Ecto neural progenitor cell (in vitro differentiated cells): Measurements from ENCODE around the gene DDHD1.
"Not testable (repeated sequence)": the region's sequence is repeated elsewhere in the genome, so short reads cannot be mapped to it uniquely, and the experiment has no call there.

Source experiments
- DNase-seq: peaks from one replicate; pipeline ENCODE4 v3.0.0-alpha.2; 2018; ENCODE audit warnings: low spot score

DDHD1 gene

DNA sequence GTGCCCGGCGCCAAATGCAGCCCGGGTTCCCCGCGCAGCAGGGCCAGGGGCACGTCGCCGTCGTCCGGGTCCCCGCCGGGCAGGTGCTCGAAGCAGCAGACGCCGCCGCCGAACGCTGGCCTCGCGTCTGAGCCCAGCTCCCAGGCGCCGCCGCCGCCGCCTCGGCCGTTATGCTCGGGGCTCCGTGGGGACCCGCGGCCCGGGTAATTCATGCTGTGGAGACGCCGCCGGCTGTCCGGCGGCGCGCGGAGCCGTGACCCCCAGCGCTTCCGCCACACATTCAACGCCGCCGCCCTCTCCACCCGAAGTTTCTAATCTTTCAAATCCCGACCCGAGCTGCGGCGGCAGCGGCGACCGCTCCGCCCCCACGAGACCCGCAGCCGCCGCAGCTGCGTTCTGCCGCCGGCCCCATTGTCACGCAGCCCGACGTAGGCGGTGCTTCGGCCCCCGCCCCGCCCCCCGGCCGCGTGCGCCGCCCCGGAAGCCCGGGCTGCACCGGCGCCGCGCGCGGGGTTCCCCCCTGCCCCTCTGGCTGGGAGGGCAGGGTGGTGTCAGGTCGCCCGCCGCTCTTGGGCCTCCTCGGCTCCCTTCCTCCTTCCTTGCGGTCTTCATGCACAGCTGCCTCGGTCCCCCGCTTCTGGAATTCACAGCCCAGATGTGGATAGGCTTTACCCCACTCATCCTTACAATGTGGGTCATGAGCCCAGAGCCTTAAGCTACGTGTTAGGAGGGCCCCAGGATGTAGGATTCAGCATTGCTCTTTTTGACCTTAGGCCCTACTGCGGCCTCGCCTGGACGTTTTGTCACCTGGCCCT lies at the start of gene DDHD1:
Gene DDHD1 (minus strand): TSS at position 437 of the 815 bp plus-strand sequence. CDS start 225 bp downstream, at position 212.
- peak; percentile 88 for DNase-seq

DNA sequence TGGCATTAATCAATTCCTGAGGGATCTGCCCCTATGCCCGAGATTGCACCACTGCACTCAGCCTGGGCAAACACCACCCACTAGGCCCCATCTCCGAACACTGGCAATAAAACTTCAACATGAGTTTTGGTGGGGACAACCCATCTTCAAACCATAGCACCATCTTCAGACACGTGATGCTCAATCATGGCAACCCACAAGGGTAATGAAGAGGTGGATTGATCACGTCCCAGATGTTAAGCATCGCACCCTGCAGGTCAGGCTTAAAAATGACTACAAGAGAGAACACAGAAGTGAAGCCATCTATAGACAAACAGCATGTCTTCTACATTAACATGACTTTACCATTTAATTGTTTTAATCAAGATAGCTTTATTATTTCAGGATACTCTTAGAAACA lies 42.8 kb upstream of the DDHD1 start:
- no peak for DNase-seq

DNA sequence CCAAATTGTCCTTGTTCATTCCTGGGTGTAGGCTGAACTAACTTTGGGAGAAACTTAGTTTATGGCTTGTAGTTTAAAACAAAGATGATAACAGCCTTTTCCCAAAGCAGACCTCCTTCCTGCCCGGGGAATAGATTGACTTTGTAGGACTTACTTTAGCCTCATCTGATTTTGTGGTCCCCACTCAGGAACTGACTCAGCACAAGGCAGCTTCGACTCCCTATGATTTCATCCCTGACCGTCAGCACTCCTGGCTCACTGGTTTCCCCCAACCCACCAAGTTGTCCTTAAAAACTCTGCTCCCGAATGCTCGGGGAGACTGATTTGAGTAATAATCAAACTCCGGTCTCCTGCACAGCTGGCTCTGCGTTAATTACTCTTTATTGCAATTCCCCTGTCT lies 40.1 kb upstream of the DDHD1 start:
- DNase-seq = no peak

DNA sequence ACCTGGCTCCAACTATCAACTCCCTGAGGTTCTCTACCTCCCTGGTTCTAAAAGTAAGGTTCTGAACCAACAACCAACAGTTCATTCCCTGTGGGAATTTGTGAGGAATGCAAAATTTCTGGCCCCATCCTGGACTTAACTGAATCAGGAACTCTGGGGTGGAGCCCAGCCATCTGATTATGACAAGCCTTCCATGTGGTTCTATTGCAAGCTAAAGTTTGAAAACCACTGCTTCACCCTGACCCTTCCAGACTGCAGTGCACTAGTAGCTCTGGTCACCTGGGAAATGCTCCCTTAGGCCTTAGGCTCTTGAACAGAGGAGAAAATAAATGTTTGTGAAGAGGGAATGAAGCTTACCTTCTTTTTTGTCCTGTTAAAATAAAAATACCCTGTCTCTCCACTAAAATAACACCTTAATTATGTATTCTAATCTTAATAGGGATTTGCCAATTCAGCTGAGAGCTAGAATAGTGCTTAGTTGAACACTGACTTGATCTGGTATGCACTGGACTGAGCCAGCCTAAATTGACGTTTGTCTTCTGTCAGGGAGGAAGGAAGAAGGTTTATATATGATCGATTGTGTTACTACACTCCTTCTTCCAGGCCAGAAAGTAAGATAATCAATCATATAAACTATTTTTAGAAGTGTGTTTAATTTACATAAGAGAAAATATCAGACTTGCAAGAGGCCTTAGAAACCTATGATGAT lies 39.1 kb upstream of the DDHD1 start:
- DNase-seq = no peak

DNA sequence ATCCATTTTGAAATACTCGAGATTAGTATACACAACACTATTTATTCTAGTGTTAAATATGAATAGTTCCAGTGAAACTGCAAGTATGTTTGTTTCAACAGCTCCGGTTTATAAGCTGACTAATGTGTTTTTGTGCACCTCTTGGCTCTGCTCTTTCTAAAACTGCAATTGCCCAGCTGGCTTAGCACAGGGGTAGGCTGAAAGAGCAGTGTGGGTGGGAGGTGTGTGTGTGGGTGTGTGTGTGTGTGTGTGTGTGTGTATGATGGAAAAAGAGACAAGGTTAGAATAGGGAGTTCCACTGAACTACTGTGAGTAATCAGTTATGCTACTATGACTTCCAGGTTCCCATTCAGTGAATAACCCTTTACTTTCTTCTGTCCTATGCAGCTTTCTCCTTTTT lies 37.8 kb upstream of the DDHD1 start:
- no peak for DNase-seq

DNA sequence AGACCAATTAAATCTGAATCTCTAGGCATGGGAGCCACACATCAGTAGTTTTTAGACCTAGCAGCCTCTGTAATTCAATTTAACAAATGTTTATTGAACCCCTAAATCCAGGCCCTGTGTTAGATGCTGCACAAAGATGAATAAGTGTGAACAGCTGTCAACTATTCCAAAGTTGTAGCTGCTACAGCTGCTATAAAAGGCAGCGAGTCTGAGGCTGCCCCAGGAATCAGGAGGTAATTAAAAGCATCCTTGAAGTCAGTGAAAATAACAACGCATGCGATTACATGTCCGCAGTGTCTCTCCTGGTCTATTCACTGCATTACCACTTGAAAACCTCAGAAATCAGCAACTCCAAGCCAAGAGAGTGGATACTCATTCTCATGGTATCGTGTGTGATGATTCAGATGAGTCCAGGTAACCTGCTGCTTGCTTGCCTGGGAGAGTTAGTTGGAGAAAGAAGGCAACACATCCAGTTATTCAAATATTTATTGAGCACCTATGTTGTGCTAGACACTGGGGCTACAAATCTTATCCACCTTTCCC lies 34.9 kb upstream of the DDHD1 start:
- DNase-seq = no peak

DNA sequence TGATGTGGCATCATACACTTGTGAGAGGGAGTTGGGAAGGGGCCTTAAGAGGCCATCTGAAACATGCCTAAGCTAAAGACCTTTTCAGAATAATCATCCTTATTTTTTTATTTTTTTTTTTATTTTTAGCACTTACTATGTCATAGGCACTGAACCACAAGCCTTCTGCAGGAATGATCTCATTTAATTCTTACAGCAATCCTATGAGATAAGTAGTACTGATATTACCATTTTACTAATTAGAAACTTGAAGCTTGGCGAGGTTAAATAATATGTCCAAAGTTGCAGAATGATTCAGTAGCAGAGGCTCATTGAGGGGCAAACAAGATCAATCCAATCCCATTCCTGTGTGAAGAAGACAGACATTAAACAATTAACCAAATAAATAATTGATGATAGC lies 33.4 kb upstream of the DDHD1 start:
- no peak for DNase-seq

DNA sequence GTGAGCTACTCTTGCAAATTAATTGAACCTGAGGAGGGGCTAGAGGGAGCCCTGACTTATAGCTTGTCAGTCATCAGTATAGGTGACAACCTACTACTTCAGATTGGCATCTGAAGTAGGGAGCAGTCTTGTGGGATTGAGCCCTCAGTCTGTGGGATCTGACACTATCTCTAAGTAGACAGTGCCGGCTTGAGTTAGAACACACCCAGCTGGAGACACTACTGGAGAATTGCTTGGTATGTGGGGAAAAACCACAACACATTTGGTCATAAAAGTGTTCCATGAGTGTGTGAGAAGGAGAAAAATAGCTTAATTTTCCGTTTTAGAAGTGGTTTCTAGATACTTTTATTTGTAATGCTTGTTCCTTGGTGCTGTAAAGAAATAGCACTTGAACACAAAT lies 30.5 kb upstream of the DDHD1 start:
- DNase-seq = no peak

DNA sequence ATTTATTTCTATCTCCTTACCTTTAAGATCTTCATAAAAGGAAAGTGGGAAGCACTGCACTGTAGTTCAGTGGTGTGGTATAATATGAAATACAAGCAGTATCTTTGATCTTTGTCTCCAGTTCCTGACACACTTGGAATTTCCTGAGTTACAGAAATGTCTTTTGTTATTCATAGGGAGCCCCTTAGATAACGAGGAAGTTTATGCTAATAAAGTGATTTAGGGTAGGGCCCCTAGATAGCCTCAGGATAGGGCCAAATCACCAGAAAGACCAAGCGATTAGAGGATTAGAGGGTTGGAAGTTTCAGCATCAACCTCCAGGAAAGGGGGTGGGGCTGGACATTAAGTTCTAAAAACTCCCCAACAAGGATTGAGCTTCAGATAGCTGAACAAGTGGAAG lies 29.9 kb upstream of the DDHD1 start:
- no peak for DNase-seq

DNA sequence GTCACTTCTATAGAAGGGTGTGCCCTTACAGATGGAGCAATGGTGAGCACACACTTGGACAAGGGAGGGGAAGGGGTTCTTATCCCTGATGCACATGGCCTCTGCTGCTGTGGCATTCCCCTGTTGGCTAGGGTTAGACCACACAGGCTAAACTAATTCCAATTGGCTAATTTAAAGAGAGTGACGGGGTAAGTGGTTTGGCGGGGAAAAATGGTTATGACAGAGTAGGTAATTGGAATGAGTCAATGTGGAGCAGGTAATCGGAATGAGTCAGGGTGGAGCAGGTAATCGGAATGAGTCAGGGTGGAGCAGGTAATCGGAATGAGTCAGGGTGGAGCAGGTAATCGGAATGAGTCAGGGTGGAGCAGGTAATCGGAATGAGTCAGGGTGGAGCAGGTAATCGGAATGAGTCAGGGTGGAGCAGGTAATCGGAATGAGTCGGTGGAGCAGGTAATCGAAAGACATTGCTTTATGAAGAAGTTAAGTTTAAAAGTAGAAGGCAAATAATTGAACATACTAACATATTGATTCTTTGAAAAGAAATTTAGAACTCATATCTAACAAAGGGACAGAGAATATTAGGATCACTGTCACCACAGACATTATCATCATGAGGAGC lies 28.4 kb upstream of the DDHD1 start:
- not testable (repeated sequence) for DNase-seq

DNA sequence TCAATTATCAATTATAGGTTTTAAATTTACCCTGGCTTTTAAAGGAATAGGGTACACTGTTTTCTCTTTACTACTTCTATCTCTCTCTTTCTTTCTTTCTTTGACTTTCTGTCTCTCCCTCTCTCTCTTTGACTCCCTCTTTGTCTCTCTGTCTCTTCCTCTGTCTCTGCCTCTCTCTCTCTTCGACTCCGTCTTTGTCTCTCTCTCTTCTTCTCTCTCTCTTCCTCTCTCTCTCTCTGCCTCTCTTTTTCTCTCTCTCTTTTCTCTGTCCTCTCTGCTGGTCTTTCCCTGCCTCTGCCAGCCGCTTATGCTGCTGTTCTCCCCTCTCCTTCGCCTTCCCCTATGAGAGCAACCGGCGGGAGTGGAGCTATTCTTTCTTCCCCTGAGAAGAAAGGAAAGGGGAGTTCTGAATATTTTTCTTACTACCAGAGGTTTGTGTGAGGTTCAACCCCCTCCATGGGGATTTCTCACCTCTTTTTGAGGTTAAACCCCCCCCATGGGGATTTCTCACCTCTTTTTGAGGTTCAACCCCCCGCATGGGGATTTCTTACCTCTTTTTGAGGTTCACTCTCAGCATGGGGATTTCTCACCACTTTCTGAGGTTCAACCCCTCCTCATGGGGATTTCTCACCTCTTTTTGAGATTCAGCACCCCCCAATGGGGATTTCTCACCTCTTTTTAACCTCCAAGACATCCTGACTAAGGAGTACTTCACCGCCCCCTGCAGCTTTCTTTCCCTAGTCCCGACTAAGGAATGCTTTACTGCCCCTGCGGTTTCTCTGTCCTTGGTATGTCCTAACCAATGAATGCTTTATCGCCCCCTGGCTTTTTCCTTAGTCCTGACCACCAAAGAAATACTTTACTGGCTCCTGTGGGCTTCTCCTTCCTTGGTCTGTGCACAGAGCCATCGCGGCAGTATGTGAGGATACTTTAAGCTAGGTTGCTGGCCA lies 27.4 kb upstream of the DDHD1 start:
- DNase-seq = peak; percentile 54

DNA sequence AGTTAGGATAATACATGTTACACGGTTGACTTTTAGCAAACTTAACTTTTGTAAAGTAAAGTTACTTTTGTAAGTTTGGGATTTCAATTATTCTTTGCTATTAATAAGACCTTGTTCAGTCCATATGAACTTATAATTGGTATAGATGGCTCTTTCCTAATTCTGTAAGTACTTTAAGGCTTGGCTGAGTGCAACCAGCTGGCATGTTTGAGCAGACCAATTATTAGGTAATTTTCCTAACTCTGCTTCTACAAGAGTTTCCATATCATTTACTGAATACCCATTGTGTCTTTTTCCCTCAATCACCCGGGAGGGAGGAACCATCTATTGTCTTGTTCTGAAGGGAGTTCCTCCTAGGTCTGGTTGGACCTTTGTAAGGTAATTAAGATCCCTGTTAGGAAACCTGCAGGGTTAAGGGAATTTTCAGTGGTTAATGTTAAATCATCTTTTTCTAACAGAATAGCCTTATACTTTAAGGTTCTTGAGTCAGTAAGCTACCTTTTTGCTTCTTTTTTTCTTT lies 26.4 kb upstream of the DDHD1 start:
- not testable (repeated sequence) for DNase-seq

DNA sequence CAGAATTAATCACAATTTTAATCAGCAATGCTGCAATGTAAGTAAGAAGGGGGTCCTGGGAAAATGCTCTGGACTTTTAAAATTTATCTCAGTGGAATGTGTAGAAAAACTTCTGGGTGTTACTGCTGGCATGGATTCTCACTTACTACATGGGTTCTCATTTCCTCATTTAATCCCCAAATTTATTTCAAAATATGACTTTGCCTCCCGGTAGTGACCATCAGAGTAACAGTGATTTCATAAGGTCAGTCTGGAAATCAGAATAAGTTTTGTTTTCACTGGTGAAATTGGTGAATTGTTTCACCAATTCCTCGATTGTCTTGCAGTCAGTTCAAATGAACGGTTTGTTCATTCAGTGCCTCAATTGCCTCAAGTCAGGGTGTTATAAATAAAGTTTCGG lies 22.3 kb upstream of the DDHD1 start:
- DNase-seq = no peak

DNA sequence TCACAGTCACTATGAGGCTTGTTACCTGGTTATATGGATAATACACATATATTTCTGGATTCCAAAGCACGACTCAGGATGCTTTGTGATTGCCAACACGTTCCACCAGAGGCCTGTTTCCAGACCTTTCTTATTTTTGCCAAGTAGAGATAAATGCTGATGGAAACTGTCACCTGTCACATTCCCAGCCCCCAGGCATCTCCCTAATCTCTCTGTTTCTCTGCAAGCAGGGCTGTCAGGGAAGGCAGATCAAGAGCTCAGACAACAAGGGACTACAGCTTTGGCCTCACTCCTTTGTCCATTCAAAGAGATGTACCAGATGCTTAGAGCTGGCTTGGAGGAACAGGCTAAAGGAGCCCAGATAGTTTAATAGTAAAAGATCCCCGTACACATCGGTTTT lies 21.8 kb upstream of the DDHD1 start:
- DNase-seq = peak; percentile 57

DNA sequence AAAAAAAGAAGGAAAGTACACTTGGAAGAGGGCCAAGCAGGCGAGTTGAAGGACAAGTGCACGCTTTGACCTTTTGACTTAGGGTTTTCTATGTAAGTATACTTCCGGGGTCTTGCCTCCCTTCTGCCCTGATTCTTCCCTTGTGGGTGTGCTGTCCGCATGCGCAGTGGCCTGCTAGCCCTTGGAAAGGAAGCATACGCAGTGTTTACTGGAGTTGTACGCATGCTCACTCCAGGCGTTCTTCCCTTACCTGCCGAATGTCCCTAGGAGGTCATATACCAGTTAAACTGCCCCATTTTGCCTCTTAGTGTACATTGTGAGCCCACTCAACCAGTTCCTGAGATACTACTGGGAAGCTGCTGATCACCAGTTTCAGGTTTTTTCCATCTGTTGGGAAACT lies 15.7 kb upstream of the DDHD1 start:
- no peak for DNase-seq

DNA sequence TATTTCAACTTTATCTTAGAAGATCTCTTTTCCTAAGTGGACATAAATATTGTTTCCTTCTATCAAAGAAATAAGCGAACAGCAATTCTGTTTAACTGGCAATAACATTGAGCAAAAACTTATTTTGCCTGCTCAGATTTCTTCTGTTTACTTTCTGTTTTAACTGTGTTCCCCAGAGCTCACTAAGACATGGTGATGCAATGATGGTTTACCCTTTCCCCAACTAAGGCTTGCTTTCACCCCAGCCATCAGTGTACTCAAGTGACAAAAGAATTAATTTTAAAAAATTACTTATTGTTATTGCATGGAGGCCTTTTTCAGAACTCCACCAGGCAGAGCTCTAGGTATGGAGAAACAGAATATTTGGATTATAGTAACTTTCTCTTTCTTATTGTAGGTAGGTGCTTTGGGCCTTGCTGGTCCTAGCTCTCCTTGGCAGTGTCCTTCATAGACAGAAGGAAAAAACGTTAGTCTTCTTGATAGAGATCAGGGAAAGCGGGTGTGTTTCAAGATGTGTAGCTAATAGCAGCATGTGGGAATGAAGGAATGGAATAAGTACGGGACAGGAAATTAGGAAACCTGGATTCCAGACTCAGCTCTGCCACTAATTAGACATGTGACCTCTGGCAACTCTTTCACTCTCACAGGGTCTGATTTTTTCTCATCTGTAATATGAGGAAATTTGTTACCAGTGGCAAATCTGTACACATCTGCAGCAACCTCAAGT lies 14.6 kb upstream of the DDHD1 start:
- no peak for DNase-seq

DNA sequence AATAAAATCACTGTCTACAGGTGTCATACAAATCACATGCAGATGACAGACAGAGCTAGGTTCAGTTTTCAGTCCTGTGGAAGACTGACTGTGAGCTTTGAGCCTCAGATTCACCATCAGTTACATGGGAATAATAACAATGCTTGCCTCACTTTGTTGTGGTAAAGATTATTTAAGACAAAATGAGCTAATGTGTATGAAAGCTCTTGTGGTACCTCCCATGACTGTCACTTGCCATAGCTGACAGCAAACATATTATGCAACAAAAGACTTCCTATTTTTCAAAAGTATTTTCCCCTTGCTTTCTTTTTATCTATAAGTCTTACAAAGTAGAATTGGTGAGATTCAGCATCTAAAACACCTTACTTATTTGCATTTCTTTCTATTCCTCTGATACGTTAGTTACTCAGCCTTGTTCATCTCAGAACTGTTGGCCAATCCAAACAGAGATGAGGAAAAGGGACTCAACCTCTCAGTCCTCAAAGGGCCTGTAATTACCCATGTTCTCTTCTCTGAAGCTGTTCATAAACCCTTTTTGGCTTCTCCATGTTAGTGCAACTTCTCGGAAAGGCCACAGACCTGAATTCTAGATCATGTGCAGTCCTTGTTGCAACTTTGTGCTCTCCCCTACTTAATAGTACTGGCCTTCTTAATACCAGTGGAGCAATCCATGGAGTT lies 8.8 kb upstream of the DDHD1 start:
- DNase-seq = no peak

DNA sequence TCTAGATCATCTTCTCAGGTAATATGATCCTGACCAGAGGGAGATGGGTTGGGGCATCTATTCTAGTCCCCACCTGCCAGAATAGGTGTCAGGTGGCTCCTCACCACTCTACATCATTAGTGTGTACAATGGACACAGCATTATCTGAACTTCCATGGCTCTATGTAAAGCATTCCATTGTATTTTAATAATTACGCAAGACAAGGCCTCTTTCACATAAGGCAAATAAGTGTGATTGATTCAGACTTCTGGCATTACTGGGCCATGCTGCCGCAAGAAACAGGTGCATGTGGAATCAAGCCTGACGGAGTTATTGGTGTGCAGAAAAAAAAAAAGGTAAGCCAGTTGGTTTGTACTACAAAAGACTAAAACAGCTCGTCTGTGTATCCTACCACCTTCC lies 3.1 kb upstream of the DDHD1 start:
- no peak for DNase-seq

DNA sequence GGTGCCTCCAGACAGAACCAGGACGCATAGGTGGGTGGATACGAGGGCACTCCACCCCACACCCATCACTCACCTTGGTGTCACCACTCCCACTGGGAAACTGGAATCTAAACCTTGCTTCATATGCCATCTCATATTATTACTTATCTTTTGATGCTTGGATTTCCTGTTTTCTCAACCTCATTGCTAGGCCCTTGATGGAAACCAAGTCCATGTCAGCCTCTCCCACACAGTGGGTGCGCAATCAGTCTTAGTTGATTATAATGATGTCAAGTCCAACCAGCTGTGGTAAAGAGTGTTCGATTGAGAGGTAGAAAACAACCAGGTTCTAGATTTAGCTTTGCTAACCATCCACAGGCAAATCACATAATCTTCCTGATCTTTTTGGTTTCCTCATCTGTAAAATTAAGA lies 584 bp upstream of the DDHD1 start:
- DNase-seq = no peak

DNA sequence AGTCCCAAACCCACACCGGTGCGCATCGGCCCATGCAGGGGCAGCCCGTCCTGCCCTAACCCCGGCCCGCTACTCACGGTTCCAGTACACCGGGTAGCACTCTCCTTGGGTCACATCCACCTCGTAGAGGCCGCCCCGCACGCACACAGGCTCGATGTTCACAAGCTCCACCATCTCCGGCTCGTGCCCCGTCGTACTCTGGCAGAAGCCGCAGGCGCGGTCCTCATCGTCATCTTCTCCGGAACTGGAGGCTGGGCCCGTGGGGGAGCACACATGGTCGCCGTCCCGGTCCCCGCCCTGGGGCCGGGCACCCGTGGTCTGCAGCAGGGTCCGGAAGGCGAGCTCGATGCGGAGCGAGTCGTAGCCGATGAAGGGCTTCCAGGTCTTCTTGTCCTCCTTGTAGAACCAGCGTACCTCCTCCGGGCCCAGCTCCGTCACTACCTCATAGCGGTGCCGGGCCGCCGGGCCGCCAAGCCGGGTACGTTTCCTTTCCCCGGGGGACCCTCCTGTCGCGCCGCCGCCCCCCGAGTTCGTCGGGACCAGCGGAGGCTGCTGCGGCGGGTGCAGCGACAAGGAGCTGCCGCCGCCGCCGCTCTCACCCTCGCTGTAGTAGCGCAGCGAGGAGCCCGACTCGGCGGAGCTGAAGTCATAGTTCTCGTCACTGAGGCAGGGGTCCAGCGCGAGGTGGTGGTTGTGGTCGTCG lies 788 bp downstream of the DDHD1 start:
- DNase-seq = peak; percentile 63
